GM21381 (cell line): ENCODE measurements around the gene FCHSD2.
"Not testable (repeated sequence)": the region's sequence is repeated elsewhere in the genome, so short reads cannot be mapped to it uniquely, and the experiment has no call there.

Experiments
- ATAC-seq: cut with Tn5 transposase; IDR thresholded peaks from one replicate; pipeline ENCODE4 v1.9.1; 2021; ENCODE audit warnings: mild to moderate bottlenecking, moderate library complexity; ENCODE audit not compliant: unreplicated experiment

The FCHSD2 gene

GRCh38 chr11:72940417-72940816 lies 201.7 kb downstream of the FCHSD2 start:
- no peak for ATAC-seq

GRCh38 chr11:72939031-72939430 lies 203.1 kb downstream of the FCHSD2 start:
- ATAC-seq, result no peak

- ATAC-seq, result no peak
Measured at GRCh38 chr11:72937439-72937838, 204.7 kb downstream of the FCHSD2 start.

GRCh38 chr11:72935700-72936099 lies 206.4 kb downstream of the FCHSD2 start:
- ATAC-seq, result no peak

GRCh38 chr11:72932132-72932570 lies 210.0 kb downstream of the FCHSD2 start:
- no peak for ATAC-seq

GRCh38 chr11:72930008-72930407 lies 212.1 kb downstream of the FCHSD2 start:
- no peak for ATAC-seq

- ATAC-seq, result no peak
Measured at GRCh38 chr11:72929256-72929655, 212.9 kb downstream of the FCHSD2 start.

- ATAC-seq, result no peak
Measured at GRCh38 chr11:72927380-72927779, 214.7 kb downstream of the FCHSD2 start.

GRCh38 chr11:72926076-72926475 lies 216.0 kb downstream of the FCHSD2 start:
- ATAC-seq, result no peak

GRCh38 chr11:72925656-72926055 lies 216.5 kb downstream of the FCHSD2 start:
- no peak for ATAC-seq

GRCh38 chr11:72924568-72925190 lies 217.4 kb downstream of the FCHSD2 start:
- ATAC-seq, result no peak

GRCh38 chr11:72921028-72921716 lies 220.9 kb downstream of the FCHSD2 start:
- ATAC-seq, result no peak

- no peak for ATAC-seq
Measured at GRCh38 chr11:72920001-72920400, 222.1 kb downstream of the FCHSD2 start.

GRCh38 chr11:72918851-72919250 lies 223.3 kb downstream of the FCHSD2 start:
- ATAC-seq, result no peak

GRCh38 chr11:72912253-72912652 lies 229.9 kb downstream of the FCHSD2 start:
- no peak for ATAC-seq

GRCh38 chr11:72909558-72910388 lies 232.3 kb downstream of the FCHSD2 start:
- not testable (repeated sequence) for ATAC-seq

GRCh38 chr11:72908032-72908676 lies 234.0 kb downstream of the FCHSD2 start:
- no peak for ATAC-seq

GRCh38 chr11:72904016-72904415 lies 238.1 kb downstream of the FCHSD2 start:
- ATAC-seq, result no peak

GRCh38 chr11:72901374-72901773 lies 240.7 kb downstream of the FCHSD2 start:
- no peak for ATAC-seq

- ATAC-seq, result no peak
Measured at GRCh38 chr11:72900013-72900412, 242.1 kb downstream of the FCHSD2 start.

- ATAC-seq, result no peak
Measured at GRCh38 chr11:72899238-72899637, 242.9 kb downstream of the FCHSD2 start.
